ENCODE data around the gene SAP130. TPM values are rescaled to one million over a fixed set of nuclear protein-coding genes. Genes with fewer than 3 reads are reported as not detected.
"Not testable (repeated sequence)": the region's sequence is repeated elsewhere in the genome, so short reads cannot be mapped to it uniquely, and the experiment has no call there.

Gene SAP130
- total RNA-seq, 1 experiment from 2014 or later: 14.3 TPM

DNA sequence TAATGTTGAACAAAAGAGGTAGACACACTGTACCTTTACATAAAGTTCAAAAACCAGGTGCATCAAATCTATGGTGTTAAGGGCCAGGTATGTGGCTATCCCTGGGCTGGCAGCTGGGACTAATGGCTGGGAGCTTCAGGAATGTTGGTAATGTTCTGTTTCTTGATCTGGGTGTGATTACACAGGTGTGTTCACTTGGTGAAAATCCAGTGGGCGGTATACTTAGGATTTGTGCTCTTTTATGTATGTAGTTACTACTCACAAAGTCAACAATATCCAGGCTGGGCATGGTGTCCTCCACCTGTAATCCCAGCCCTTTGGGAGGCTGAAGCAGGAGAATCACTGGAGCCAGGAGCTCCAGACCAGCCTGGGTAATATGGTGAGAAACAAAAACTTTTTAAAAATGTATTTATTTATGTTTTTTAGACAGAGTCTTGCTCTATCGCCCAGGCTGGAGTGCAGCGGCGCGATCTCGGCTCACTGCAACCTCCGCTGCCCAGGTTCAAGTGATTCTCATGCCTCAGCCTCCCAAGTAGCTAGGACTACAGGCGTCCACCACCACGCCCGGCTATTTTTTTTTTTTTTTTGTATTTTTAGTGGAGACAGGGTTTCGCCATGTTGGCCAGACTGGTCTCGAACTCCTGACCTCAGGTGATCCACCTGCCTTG is 120.0 kb downstream of the SAP130 start:
- DNase-seq (ENCODE audit: low spot score); in situ Hi-C loops (cut with HindIII; ENCODE audit: low sequenced_read_pairs): not testable (repeated sequence)

DNA sequence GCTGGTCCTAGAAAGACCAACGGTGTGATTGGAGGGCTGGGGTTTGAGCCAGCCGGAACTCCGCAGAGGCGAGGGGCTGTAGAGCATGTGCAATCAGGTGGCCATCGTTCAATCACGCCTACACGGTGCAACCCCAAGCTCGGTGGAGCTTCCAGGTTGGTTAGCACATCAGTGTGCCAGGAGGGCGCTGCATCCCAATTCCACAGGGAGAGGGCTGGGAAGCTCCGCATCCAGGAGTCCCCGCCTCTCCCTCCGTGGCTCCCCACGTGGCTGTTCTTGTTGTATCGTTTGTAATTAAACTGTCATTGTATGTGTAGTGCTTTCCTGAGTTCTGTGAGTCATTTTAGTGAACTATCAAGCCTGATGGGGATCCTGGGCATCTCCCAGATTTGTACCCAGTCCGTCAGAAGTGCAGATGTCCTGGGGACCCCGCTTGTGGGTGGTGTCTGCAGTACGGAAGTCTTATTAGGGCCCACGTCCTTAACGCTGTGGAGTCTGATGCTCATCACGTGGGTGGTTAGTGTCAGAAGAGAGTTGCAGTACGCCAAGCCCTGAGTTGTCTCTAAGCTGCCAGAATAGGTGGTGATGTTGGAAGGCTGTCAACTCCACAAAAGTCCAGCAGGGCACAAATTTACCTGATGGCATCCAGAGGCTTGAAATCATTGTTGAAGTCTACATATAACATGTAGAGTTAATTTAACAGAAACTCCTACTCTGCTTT is 121.5 kb downstream of the SAP130 start:
- in situ Hi-C loops (cut with HindIII; ENCODE audit: low sequenced_read_pairs): no loop called here
- DNase-seq (ENCODE audit: low spot score): no peak

- in situ Hi-C loops (cut with HindIII; ENCODE audit: low sequenced_read_pairs): no loop called here
Observed at GRCh38 chr2:127901339-127902056, 126.4 kb downstream of the SAP130 start.

DNA sequence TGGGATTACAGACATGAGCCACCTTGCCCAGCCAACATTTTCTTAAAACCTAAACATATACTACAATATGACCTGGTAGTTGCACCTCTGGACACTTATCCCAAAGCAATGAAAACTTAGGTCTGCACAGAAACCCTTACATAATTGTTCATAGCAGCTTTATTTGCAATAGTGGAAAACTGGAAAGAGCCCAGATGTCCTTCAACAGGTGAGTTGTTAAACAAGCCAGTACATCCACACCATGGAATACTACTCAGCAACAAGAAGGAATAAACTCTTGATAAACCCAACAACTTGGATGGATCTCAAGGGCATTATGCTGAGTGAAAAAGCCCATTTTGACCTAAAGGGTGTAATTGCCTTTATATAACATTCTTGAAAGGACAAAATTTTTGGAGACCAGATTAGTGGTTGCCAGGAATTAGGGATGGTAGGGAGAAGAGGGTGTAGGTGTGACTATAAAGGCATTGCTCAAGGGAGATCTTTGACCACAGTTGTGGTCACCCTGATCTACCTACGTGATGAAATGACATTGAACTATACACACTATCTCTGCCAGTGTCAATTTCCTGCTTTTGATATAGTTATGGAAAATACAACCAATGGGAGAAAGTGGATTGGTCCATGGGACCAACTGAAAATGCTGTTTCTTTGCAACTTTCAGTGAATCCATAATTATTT is 130.2 kb downstream of the SAP130 start:
- in situ Hi-C loops (cut with HindIII; ENCODE audit: low sequenced_read_pairs): no loop called here

More at GRCh38 chr2:127901339-127902056, 126.4 kb downstream of the SAP130 start:
- DNase-seq (ENCODE audit: low spot score): peak; percentile 89

DNA sequence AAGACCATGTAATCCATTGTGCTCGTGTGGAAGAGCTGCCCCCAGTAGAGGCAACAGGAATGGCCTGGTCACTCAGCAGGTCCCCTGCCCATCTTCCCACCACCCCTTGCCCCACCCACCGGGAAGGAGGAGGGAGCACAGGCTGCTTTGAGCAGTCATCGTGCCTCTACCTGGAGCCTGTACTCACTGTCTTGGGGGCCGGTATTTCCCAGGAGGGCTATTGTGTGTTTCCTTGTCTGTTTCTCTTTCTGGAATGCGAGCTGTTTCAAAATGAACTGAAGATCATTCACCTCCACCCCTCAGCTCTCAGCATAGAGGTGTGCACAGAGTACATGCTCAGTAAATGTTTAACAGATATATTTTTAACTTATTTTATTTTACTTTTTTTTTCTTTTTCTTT is 134.4 kb downstream of the SAP130 start:
- in situ Hi-C loops (cut with HindIII; ENCODE audit: low sequenced_read_pairs): no loop called here
- no peak for DNase-seq (ENCODE audit: low spot score)

More for the DNA sequence above, 130.2 kb downstream of the SAP130 start:
- no peak for DNase-seq (ENCODE audit: low spot score)

GRCh38 chr2:127893033-127893432 is 134.8 kb downstream of the SAP130 start:
- in situ Hi-C loops (cut with HindIII; ENCODE audit: low sequenced_read_pairs): no loop called here
- DNase-seq (ENCODE audit: low spot score): no peak

GRCh38 chr2:127891811-127892210 is 136.0 kb downstream of the SAP130 start:
- in situ Hi-C loops (cut with HindIII; ENCODE audit: low sequenced_read_pairs): no loop called here
- no peak for DNase-seq (ENCODE audit: low spot score)

Other genes with a start within 250 kb of the SAP130 start
- 33.4 and 47.6 TPM in 2 replicates for gene WDR33, start 216.9 kb downstream of the SAP130 start, total RNA-seq (2014; rRNA removed; shearing (Covaris generic))
- 54.8 and 57.8 TPM in 2 replicates for gene POLR2D, start 169.9 kb downstream of the SAP130 start, total RNA-seq (2014; rRNA removed; shearing (Covaris generic))
- 8.5 and 15.5 TPM in 2 replicates for gene AMMECR1L, start 142.1 kb downstream of the SAP130 start, total RNA-seq (2014; rRNA removed; shearing (Covaris generic))
- gene UGGT1, start 63.1 kb upstream of the SAP130 start, total RNA-seq (2014; rRNA removed; shearing (Covaris generic)): 18.1 and 19.3 TPM in 2 replicates

Data from G401 (cell line).